Mesenchymal stem cell (in vitro differentiated cells and primary cell): Measurements from ENCODE around the gene DAO.
A peak's percentile ranks its signal among the peaks of the same experiment; 100 is the strongest.

ENCODE experiments used
- DNase-seq: peaks from one replicate; pipeline ENCODE4 v3.0.0-alpha.2; 2013
- H2AFZ ChIP-seq: one replicate; pipeline ENCODE4 v1.6.1; 2013; ENCODE audit warnings: low read depth, mild to moderate bottlenecking, control low read depth, inconsistent platforms, low read length, moderate library complexity
- H2AK5ac ChIP-seq: 2 replicates; pipeline ENCODE4 v1.6.1; 2013; ENCODE audit warnings: low read length, moderate library complexity, mild to moderate bottlenecking, inconsistent platforms; ENCODE audit not compliant: severe bottlenecking
- H2BK120ac ChIP-seq: one replicate; pipeline ENCODE4 v1.6.1; 2013; ENCODE audit warnings: low read depth, mild to moderate bottlenecking, inconsistent platforms, low read length, moderate library complexity
- H2BK12ac ChIP-seq, 2 experiments: one replicate each; pipeline ENCODE4 v1.6.1; 2013; ENCODE audit warnings: inconsistent platforms in 2 of 2, low read length in 2 of 2, mild to moderate bottlenecking in 2 of 2, moderate library complexity in 2 of 2, control low read depth in 1 of 2
- H2BK15ac ChIP-seq: one replicate; pipeline ENCODE4 v1.6.1; 2013; ENCODE audit warnings: mild to moderate bottlenecking, low read depth, inconsistent platforms; ENCODE audit not compliant: poor library complexity, severe bottlenecking
- H2BK5ac ChIP-seq: 2 replicates; pipeline ENCODE4 v1.6.1; 2013; ENCODE audit warnings: low read depth, mild to moderate bottlenecking, low read length, control low read depth, inconsistent platforms; ENCODE audit not compliant: poor library complexity, severe bottlenecking
- H3K14ac ChIP-seq, 2 experiments: one replicate each; pipeline ENCODE4 v1.6.1; 2013; ENCODE audit warnings: inconsistent platforms in 2 of 2, low read length in 2 of 2, control low read depth in 1 of 2, mild to moderate bottlenecking in 1 of 2, moderate library complexity in 1 of 2
- H3K18ac ChIP-seq, 2 experiments: one replicate each; pipeline ENCODE4 v1.6.1; 2013; ENCODE audit warnings: inconsistent platforms in 2 of 2, low read length in 2 of 2, control low read depth in 1 of 2, low read depth in 1 of 2, mild to moderate bottlenecking in 1 of 2
- H3K23ac ChIP-seq, 2 experiments: one replicate each; pipeline ENCODE4 v1.6.1; 2013; ENCODE audit warnings: inconsistent platforms in 2 of 2, low read length in 2 of 2, mild to moderate bottlenecking in 2 of 2, moderate library complexity in 2 of 2, control low read depth in 1 of 2
- H3K27ac ChIP-seq: 2 replicates; pipeline ENCODE4 v1.5.1; 2013; ENCODE audit warnings: mild to moderate bottlenecking, moderate library complexity, low read length, control low read depth, inconsistent platforms; ENCODE audit not compliant: poor library complexity, severe bottlenecking
- H3K27me3 ChIP-seq, 2 experiments: 2 replicates each; pipeline versions ENCODE4 v1.6.1 to v1.7.0; 2013; ENCODE audit warnings: low read length in 2 of 2, mild to moderate bottlenecking in 2 of 2, moderate library complexity in 2 of 2, control low read depth in 1 of 2, inconsistent platforms in 1 of 2; ENCODE audit not compliant: control insufficient read depth in 1 of 2, insufficient read depth in 1 of 2
- H3K36me3 ChIP-seq, 2 experiments: 2 replicates each; pipeline versions ENCODE4 v1.6.1 to v1.7.0; 2013; ENCODE audit warnings: low read length in 2 of 2, control low read depth in 1 of 2, inconsistent platforms in 1 of 2, low read depth in 1 of 2, mild to moderate bottlenecking in 1 of 2; ENCODE audit not compliant: insufficient read depth in 2 of 2, control insufficient read depth in 1 of 2
- H3K4ac ChIP-seq, 2 experiments: one replicate each; pipeline ENCODE4 v1.6.1; 2013; ENCODE audit warnings: inconsistent platforms in 2 of 2, low read length in 2 of 2, mild to moderate bottlenecking in 2 of 2, moderate library complexity in 2 of 2, control low read depth in 1 of 2, low read depth in 1 of 2
- H3K4me1 ChIP-seq: 2 replicates; pipeline ENCODE4 v1.6.1; 2013; ENCODE audit warnings: low read depth, low read length, control low read depth; ENCODE audit not compliant: control insufficient read depth, insufficient read depth
- H3K4me2 ChIP-seq: 2 replicates; pipeline ENCODE4 v1.6.1; 2013; ENCODE audit warnings: low read length, mild to moderate bottlenecking, inconsistent platforms; ENCODE audit not compliant: poor library complexity, severe bottlenecking
- H3K4me3 ChIP-seq, 2 experiments: 2 replicates each; pipeline versions ENCODE4 v1.5.1 to v1.7.0; 2013; ENCODE audit warnings: low read length in 2 of 2, mild to moderate bottlenecking in 2 of 2, control low read depth in 1 of 2, low read depth in 1 of 2; ENCODE audit not compliant: insufficient read depth in 1 of 2
- H3K79me1 ChIP-seq: replicated peaks from 2 replicates; pipeline ENCODE4 v1.6.1; 2013; ENCODE audit warnings: mild to moderate bottlenecking, control low read depth, low read length, inconsistent platforms; ENCODE audit not compliant: poor library complexity, severe bottlenecking
- H3K9ac ChIP-seq: 2 replicates; pipeline ENCODE4 v1.7.0; 2013; ENCODE audit warnings: mild to moderate bottlenecking, low read length, moderate library complexity
- H3K9me3 ChIP-seq: 2 replicates; pipeline ENCODE4 v1.7.0; 2013; ENCODE audit warnings: mild to moderate bottlenecking, low read length; ENCODE audit not compliant: control insufficient read depth
- H4K8ac ChIP-seq: one replicate; pipeline ENCODE4 v1.6.1; 2013; ENCODE audit warnings: inconsistent platforms, mild to moderate bottlenecking, low read length, moderate library complexity
- H4K91ac ChIP-seq: one replicate; pipeline ENCODE4 v1.6.1; 2013; ENCODE audit warnings: mild to moderate bottlenecking, low read length, inconsistent platforms
- WGBS: methylation state at CpG from one replicate; pipeline ENCODE4 v1.1.7; 2013; ENCODE audit warnings: mixed read lengths; 5-methylcytosine and 5-hydroxymethylcytosine counted together

DAO gene

GRCh38 chr12:108933949-108934348, 54.1 kb downstream of the DAO start:
- no peak overlapping the region for H4K91ac ChIP-seq
- no peak overlapping the region for H3K23ac ChIP-seq
- H3K9ac ChIP-seq = no peak overlapping the region
- H3K36me3 ChIP-seq = no peaks in the 10 kb centered on the region
- no peak overlapping the region for H3K4me2 ChIP-seq
- no peak for DNase-seq
- no peak overlapping the region for H3K4ac ChIP-seq
- no peak overlapping the region for H2BK15ac ChIP-seq
- no peak overlapping the region for H3K18ac ChIP-seq
- H3K14ac ChIP-seq = no peak overlapping the region
- no peak overlapping the region for H2BK120ac ChIP-seq
- H3K4me1 ChIP-seq = no peaks in the 10 kb centered on the region
- no peak overlapping the region for H2AFZ ChIP-seq
- no peak overlapping the region for H2AK5ac ChIP-seq
- H3K79me1 ChIP-seq = no peaks in the 10 kb centered on the region
- H4K8ac ChIP-seq = no peak overlapping the region
- H3K27me3 ChIP-seq = peaks cover 29 to 36% of the 10 kb centered on the region in 2 experiments
- H3K27ac ChIP-seq = no peak overlapping the region
- H2BK12ac ChIP-seq = no peak overlapping the region
- no peaks in the 10 kb centered on the region for H3K9me3 ChIP-seq
- H2BK5ac ChIP-seq = no peak overlapping the region
- WGBS = 90% methylated on average over 6 of the region's 6 CpGs
- no peak overlapping the region for H3K4me3 ChIP-seq

DNA sequence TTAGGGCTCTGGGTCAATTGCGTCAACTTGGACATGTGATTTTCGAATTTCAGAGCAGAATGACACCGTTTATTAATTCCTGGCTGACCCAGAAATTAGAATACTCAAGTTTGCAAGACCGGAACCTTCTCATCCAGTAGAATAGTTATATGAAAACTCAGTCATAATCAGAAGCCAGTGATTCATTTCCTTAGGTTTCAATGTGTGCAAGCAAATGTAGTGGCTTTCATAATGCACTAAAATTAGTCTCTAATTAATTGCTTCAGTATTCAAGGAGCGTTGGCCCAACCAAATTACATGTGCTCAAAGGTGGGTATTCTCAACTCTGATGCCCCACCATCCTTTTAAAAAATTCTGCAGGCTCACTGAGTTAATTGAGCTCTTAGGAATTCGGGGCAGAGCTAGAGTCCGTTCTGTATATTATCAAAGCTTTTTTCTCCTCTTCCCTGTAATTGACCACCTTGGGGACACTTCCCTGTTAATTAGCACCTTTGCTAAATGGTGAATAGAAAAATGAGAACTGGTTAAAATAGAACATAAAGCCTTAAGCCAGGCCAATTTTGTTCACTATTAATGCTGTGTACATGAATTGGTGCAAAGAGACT, 55.4 kb downstream of the DAO start:
- H3K27me3 ChIP-seq = peaks cover 32 to 40% of the 10 kb centered on the region in 2 experiments
- H3K79me1 ChIP-seq = no peaks in the 10 kb centered on the region
- H3K18ac ChIP-seq = no peak overlapping the region
- no peak overlapping the region for H3K4me3 ChIP-seq
- no peak overlapping the region for H4K8ac ChIP-seq
- H2BK5ac ChIP-seq = no peak overlapping the region
- H3K4me1 ChIP-seq = no peaks in the 10 kb centered on the region
- H2BK12ac ChIP-seq = no peak overlapping the region
- H2AFZ ChIP-seq = no peak overlapping the region
- H3K14ac ChIP-seq = no peak overlapping the region
- H3K23ac ChIP-seq = no peak overlapping the region
- H2BK120ac ChIP-seq = no peak overlapping the region
- no peak overlapping the region for H3K4me2 ChIP-seq
- no peaks in the 10 kb centered on the region for H3K9me3 ChIP-seq
- no peak overlapping the region for H4K91ac ChIP-seq
- no peak overlapping the region for H3K27ac ChIP-seq
- no peak for DNase-seq
- H2BK15ac ChIP-seq = no peak overlapping the region
- no peaks in the 10 kb centered on the region for H3K36me3 ChIP-seq
- no peak overlapping the region for H3K4ac ChIP-seq
- 80% methylated on average over 6 of the region's 7 CpGs for WGBS
- no peak overlapping the region for H3K9ac ChIP-seq
- H2AK5ac ChIP-seq = no peak overlapping the region

GRCh38 chr12:108938247-108938924, 58.5 kb downstream of the DAO start:
- no peak overlapping the region for H3K4ac ChIP-seq
- H3K36me3 ChIP-seq = no peaks in the 10 kb centered on the region
- no peak overlapping the region for H3K27ac ChIP-seq
- H3K9me3 ChIP-seq = no peaks in the 10 kb centered on the region
- H3K27me3 ChIP-seq = peaks cover 35 to 46% of the 10 kb centered on the region in 2 experiments
- no peak overlapping the region for H4K8ac ChIP-seq
- no peak for DNase-seq
- H2AK5ac ChIP-seq = no peak overlapping the region
- no peak overlapping the region for H2BK5ac ChIP-seq
- H2BK15ac ChIP-seq = no peak overlapping the region
- no peak overlapping the region for H3K23ac ChIP-seq
- no peak overlapping the region for H3K4me2 ChIP-seq
- no peak overlapping the region for H3K18ac ChIP-seq
- no peaks in the 10 kb centered on the region for H3K4me1 ChIP-seq
- H3K4me3 ChIP-seq = no peak overlapping the region
- no peak overlapping the region for H2BK12ac ChIP-seq
- H2AFZ ChIP-seq = no peak overlapping the region
- H4K91ac ChIP-seq = no peak overlapping the region
- no peak overlapping the region for H3K9ac ChIP-seq
- H3K79me1 ChIP-seq = no peaks in the 10 kb centered on the region
- H3K14ac ChIP-seq = no peak overlapping the region
- 86% methylated on average over 13 of the region's 13 CpGs for WGBS
- H2BK120ac ChIP-seq = no peak overlapping the region

DNA sequence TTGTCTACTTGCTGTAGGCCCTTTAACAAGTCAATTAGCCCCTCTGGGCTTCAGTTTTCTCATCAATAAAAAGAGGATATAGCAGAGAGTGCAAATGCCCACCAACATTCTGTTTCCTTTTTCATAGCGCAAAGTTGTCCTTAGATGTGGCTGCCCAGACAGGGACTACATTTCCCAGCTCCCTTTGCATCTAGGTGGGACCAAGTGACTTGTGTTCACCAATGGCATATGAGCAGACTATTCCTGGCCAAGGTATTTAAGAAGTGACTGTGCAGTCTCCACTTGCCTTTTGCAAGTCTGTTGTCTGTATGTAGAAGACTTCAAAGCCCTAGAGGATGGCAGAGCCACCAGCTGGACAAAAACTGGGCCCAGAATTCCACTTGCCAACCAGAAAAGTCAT, 59.7 kb downstream of the DAO start:
- 76% methylated on average over 1 of the region's 1 CpG for WGBS

More for the DNA sequence above, 59.7 kb downstream of the DAO start:
- Histone ChIP-seq H3K9me3 (no peaks in the 10 kb centered on the region), H4K8ac (no peak overlapping the region), H3K36me3 (no peaks in the 10 kb centered on the region), H2AK5ac (no peak overlapping the region), H2BK5ac (no peak overlapping the region), H2BK12ac (no peak overlapping the region), H3K18ac (no peak overlapping the region), H3K27ac (no peak overlapping the region), H3K27me3 (peaks cover 30 to 46% of the 10 kb centered on the region in 2 experiments), H3K4me2 (no peak overlapping the region), H2AFZ (no peak overlapping the region), H4K91ac (no peak overlapping the region), H2BK120ac (no peak overlapping the region), H3K79me1 (no peaks in the 10 kb centered on the region), H2BK15ac (no peak overlapping the region), H3K4ac (no peak overlapping the region), H3K14ac (no peak overlapping the region), H3K4me1 (no peaks in the 10 kb centered on the region), H3K23ac (no peak overlapping the region), H3K4me3 (no peak overlapping the region), H3K9ac (no peak overlapping the region)
- peak; percentile 28 for DNase-seq
